ENCODE measurements around the gene PHLDA3.

- no peak for TF ChIP-seq CTCF (IDR thresholded peaks at IDR 0.05; ENCODE audit: insufficient read depth, low read length, poor library complexity, severe bottlenecking)
- TF ChIP-seq EZH2phosphoT487 (conservative IDR thresholded peaks at IDR 0.05; ENCODE audit: low read length) = no peak
Observed at GRCh38 chr1:201433609-201434008, 35.4 kb downstream of the PHLDA3 start.

Measured in SU-DHL-6 (cell line).